ENCODE results near the gene NCF4. TPM values are rescaled to one million over a fixed set of nuclear protein-coding genes. Genes with fewer than 3 reads are reported as not detected.

The NCF4 gene
- total RNA-seq, 1 donor from 2014 or later, result not detected

GRCh38 chr22:36912694-36913426, 52.1 kb downstream of the NCF4 start:
- DNase-seq (ENCODE audit: low spot score), result no peak
- no peak overlapping the region for H3K4me3 Mint-ChIP-seq (ENCODE audit: unreplicated experiment)
- peaks cover 11% of the 10 kb centered on the region for H3K27me3 Mint-ChIP-seq (ENCODE audit: unreplicated experiment)
- H3K9me3 Mint-ChIP-seq (ENCODE audit: unreplicated experiment), result no peaks in the 10 kb centered on the region
- no peak for TF ChIP-seq CTCF (IDR thresholded peaks at IDR 0.05; ENCODE audit: unreplicated experiment)
- H3K36me3 Mint-ChIP-seq (ENCODE audit: low read depth, unreplicated experiment), result no peaks in the 10 kb centered on the region
- H3K4me1 Mint-ChIP-seq (ENCODE audit: unreplicated experiment), result peaks cover 35% of the 10 kb centered on the region
- H3K27ac Mint-ChIP-seq (ENCODE audit: unreplicated experiment), result peak overlapping the region; percentile 80

- H3K4me1 Mint-ChIP-seq (ENCODE audit: unreplicated experiment), result peaks cover 35% of the 10 kb centered on the region
- H3K36me3 Mint-ChIP-seq (ENCODE audit: low read depth, unreplicated experiment), result no peaks in the 10 kb centered on the region
- peak; percentile 46 for DNase-seq (ENCODE audit: low spot score)
- no peak for TF ChIP-seq CTCF (IDR thresholded peaks at IDR 0.05; ENCODE audit: unreplicated experiment)
- no peaks in the 10 kb centered on the region for H3K9me3 Mint-ChIP-seq (ENCODE audit: unreplicated experiment)
- H3K27me3 Mint-ChIP-seq (ENCODE audit: unreplicated experiment), result peaks cover 11% of the 10 kb centered on the region
- H3K27ac Mint-ChIP-seq (ENCODE audit: unreplicated experiment), result peak within 1 kb of the TSS; percentile 80
- H3K4me3 Mint-ChIP-seq (ENCODE audit: unreplicated experiment), result peak within 1 kb of the TSS; percentile 85
Measured at GRCh38 chr22:36913427-36914389, 52.9 kb downstream of the NCF4 start, which contains the start of gene CSF2RB. TSS of gene CSF2RB (plus strand) at chr22:36913628. CDS start at chr22:36922208, 8,580 bp downstream.

GRCh38 chr22:36914390-36914752, 53.6 kb downstream of the NCF4 start:
- Mint-ChIP-seq H3K4me1 (ENCODE audit: unreplicated experiment) (peaks cover 35% of the 10 kb centered on the region), H3K36me3 (ENCODE audit: low read depth, unreplicated experiment) (no peaks in the 10 kb centered on the region)

GRCh38 chr22:36916034-36916433, 55.2 kb downstream of the NCF4 start:
- H3K4me1 Mint-ChIP-seq (ENCODE audit: unreplicated experiment), result peaks cover 38% of the 10 kb centered on the region
- peaks cover 11% of the 10 kb centered on the region for H3K27me3 Mint-ChIP-seq (ENCODE audit: unreplicated experiment)
- no peak for DNase-seq (ENCODE audit: low spot score)
- TF ChIP-seq CTCF (IDR thresholded peaks at IDR 0.05; ENCODE audit: unreplicated experiment), result no peak
- H3K9me3 Mint-ChIP-seq (ENCODE audit: unreplicated experiment), result peaks cover 3% of the 10 kb centered on the region
- peaks cover 3% of the 10 kb centered on the region for H3K36me3 Mint-ChIP-seq (ENCODE audit: low read depth, unreplicated experiment)
- no peak overlapping the region for H3K27ac Mint-ChIP-seq (ENCODE audit: unreplicated experiment)
- no peak overlapping the region for H3K4me3 Mint-ChIP-seq (ENCODE audit: unreplicated experiment)

More at GRCh38 chr22:36914390-36914752, 53.6 kb downstream of the NCF4 start:
- TF ChIP-seq CTCF (IDR thresholded peaks at IDR 0.05; ENCODE audit: unreplicated experiment), result no peak
- Mint-ChIP-seq H3K9me3 (ENCODE audit: unreplicated experiment) (no peaks in the 10 kb centered on the region), H3K27me3 (ENCODE audit: unreplicated experiment) (peaks cover 11% of the 10 kb centered on the region), H3K4me3 (ENCODE audit: unreplicated experiment) (peak overlapping the region; percentile 85), H3K27ac (ENCODE audit: unreplicated experiment) (peak overlapping the region; percentile 67)
- DNase-seq (ENCODE audit: low spot score), result no peak
